Measurements from ENCODE around the gene MARCHF6. TPM values are rescaled to one million over a fixed set of nuclear protein-coding genes. Genes with fewer than 3 reads are reported as not detected.

Gene MARCHF6
- total and polyA plus RNA-seq, 9 of the 15 experiments (the other 6 are each of a cell fraction or from before 2014, with no cell fraction given) = 74.1 to 456 (median 116) TPM

DNA sequence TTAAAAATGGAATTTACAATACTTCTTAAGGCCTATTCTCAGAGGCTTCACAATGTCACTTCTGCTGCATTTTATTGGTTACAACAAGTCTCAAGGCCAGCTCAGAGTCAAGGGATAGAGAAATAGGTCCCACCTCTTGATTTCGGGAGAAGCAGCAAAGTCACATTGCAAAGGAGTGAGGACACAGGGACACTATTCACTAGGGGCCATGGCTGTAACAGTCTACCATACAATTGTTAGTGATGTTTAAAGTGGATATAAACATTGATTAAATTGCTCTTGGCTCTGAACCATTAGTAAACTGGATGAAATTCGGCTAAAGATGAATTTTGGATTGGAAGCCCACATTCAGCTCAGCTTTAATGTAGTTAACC is 24.1 kb upstream of the MARCHF6 start:
- H3K4me1 ChIP-seq (replicated peaks in 1 of 2; ENCODE audit: control insufficient read depth in 2 of 2, insufficient read depth in 2 of 2, low read length in 2 of 2) = peaks cover 13 to 15% of the 10 kb centered on the region in 2 experiments
- H3K27ac ChIP-seq (ENCODE audit: extremely low read depth, low read depth, low read length) = no peak overlapping the region
- H3K79me2 ChIP-seq (ENCODE audit: control insufficient read depth, insufficient read depth, low read length) = no peaks in the 10 kb centered on the region
- no peaks in the 10 kb centered on the region for H3K36me3 ChIP-seq (ENCODE audit: control insufficient read depth, insufficient read depth, low read length)
- FAIRE-seq (no peak), ATAC-seq (no peak), DNase-seq (ENCODE audit: extremely low read depth in 1 of 4, low spot score in 3 of 4) (no peak)
- in situ Hi-C loops (cut with MboI) = no loop called here
- BruUV-seq (replicated peaks) = no TSS peak
- H4K20me1 ChIP-seq (replicated peaks; ENCODE audit: control insufficient read depth, insufficient read depth, low read length) = no peaks in the 10 kb centered on the region
- no peaks in the 10 kb centered on the region; the same call in 1 of the 2 replicates for H3K9me3 ChIP-seq (replicated peaks; ENCODE audit: control insufficient read depth, insufficient read depth, low read depth, low read length)
- intact Hi-C loops (cut with micrococcal nuclease) = no loop called here
- TF ChIP-seq ZNF785 (CRISPR knock-in tag; IDR thresholded peaks at IDR 0.05) = no peak
- TF ChIP-seq, protein P1, sequence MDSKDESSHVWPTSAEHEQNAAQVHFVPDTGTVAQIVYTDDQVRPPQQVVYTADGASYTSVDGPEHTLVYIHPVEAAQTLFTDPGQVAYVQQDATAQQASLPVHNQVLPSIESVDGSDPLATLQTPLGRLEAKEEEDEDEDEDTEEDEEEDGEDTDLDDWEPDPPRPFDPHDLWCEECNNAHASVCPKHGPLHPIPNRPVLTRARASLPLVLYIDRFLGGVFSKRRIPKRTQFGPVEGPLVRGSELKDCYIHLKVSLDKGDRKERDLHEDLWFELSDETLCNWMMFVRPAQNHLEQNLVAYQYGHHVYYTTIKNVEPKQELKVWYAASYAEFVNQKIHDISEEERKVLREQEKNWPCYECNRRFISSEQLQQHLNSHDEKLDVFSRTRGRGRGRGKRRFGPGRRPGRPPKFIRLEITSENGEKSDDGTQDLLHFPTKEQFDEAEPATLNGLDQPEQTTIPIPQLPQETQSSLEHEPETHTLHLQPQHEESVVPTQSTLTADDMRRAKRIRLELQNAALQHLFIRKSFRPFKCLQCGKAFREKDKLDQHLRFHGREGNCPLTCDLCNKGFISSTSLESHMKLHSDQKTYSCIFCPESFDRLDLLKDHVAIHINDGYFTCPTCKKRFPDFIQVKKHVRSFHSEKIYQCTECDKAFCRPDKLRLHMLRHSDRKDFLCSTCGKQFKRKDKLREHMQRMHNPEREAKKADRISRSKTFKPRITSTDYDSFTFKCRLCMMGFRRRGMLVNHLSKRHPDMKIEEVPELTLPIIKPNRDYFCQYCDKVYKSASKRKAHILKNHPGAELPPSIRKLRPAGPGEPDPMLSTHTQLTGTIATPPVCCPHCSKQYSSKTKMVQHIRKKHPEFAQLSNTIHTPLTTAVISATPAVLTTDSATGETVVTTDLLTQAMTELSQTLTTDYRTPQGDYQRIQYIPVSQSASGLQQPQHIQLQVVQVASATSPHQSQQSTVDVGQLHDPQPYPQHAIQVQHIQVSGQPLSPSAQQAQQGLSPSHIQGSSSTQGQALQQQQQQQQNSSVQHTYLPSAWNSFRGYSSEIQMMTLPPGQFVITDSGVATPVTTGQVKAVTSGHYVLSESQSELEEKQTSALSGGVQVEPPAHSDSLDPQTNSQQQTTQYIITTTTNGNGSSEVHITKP (IDR thresholded peaks at IDR 0.05; ENCODE audit: partially characterized antibody) = no peak
- no peak for TF ChIP-seq NRF1 (conservative IDR thresholded peaks at IDR 0.05 in 1 of 2, IDR thresholded peaks at IDR 0.05 in 1 of 2)
- no peak for TF ChIP-seq GABPB2 (CRISPR knock-in tag; conservative IDR thresholded peaks at IDR 0.05)
- TF ChIP-seq CAMTA2 (CRISPR knock-in tag; conservative IDR thresholded peaks at IDR 0.05) = no peak
- no peak for TF ChIP-seq NCOR1 (IDR thresholded peaks at IDR 0.05)
- no peak for TF ChIP-seq ZNF197 (CRISPR knock-in tag; IDR thresholded peaks at IDR 0.05; ENCODE audit: low read depth)
- TF ChIP-seq, protein P2, sequence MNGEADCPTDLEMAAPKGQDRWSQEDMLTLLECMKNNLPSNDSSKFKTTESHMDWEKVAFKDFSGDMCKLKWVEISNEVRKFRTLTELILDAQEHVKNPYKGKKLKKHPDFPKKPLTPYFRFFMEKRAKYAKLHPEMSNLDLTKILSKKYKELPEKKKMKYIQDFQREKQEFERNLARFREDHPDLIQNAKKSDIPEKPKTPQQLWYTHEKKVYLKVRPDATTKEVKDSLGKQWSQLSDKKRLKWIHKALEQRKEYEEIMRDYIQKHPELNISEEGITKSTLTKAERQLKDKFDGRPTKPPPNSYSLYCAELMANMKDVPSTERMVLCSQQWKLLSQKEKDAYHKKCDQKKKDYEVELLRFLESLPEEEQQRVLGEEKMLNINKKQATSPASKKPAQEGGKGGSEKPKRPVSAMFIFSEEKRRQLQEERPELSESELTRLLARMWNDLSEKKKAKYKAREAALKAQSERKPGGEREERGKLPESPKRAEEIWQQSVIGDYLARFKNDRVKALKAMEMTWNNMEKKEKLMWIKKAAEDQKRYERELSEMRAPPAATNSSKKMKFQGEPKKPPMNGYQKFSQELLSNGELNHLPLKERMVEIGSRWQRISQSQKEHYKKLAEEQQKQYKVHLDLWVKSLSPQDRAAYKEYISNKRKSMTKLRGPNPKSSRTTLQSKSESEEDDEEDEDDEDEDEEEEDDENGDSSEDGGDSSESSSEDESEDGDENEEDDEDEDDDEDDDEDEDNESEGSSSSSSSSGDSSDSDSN (IDR thresholded peaks at IDR 0.05; ENCODE audit: borderline replicate concordance in 1 of 2, low read depth in 2 of 2, low read length in 2 of 2) = no peak
- TF ChIP-seq SAP30 (IDR thresholded peaks at IDR 0.05; ENCODE audit: borderline replicate concordance, insufficient read depth, low read depth, low read length, poor library complexity, severe bottlenecking) = no peak
- TF ChIP-seq HDAC2 (IDR thresholded peaks at IDR 0.05) = no peak
- no peak for TF ChIP-seq SMARCC2 (IDR thresholded peaks at IDR 0.05; ENCODE audit: low read depth)
- no peak for TF ChIP-seq SIX5 (IDR thresholded peaks at IDR 0.05; ENCODE audit: borderline replicate concordance in 1 of 2, insufficient read depth in 1 of 2, low read depth in 1 of 2, low read length in 2 of 2)
- no peak for TF ChIP-seq FUS (optimal IDR thresholded peaks at IDR 0.05; ENCODE audit: low read depth, low read length)
- no peak for TF ChIP-seq MYNN (IDR thresholded peaks at IDR 0.05)
- TF ChIP-seq MYNN (CRISPR knock-in tag; IDR thresholded peaks at IDR 0.05) = no peak
- TF ChIP-seq, protein P3, sequence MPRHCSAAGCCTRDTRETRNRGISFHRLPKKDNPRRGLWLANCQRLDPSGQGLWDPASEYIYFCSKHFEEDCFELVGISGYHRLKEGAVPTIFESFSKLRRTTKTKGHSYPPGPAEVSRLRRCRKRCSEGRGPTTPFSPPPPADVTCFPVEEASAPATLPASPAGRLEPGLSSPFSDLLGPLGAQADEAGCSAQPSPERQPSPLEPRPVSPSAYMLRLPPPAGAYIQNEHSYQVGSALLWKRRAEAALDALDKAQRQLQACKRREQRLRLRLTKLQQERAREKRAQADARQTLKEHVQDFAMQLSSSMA (CRISPR knock-in tag; IDR thresholded peaks at IDR 0.05) = no peak
- H3K4me2 ChIP-seq (ENCODE audit: insufficient read depth, low read length) = no peak overlapping the region
- no peak overlapping the region for H3K4me3 ChIP-seq
- no peaks in the 10 kb centered on the region for H3K27me3 ChIP-seq (ENCODE audit: control insufficient read depth in 2 of 2, insufficient read depth in 2 of 2, low read length in 2 of 2)
- 39% methylated on average over 2 of the region's 2 CpGs for WGBS (ENCODE audit: insufficient coverage, low coverage, missing lambda C conversion rate)
- POLR2A ChIA-PET = interaction anchor here (0.5 to 2.6 kb wide), 8 partner anchors 10 to 36 kb away, joined by 3 to 12 read pairs (median 6); partner anchors contain the start of gene MARCHF6
- no peak overlapping the region for H2AFZ ChIP-seq (ENCODE audit: low read depth, low read length)
- no peaks in the 10 kb centered on the region for H3K9me1 ChIP-seq (ENCODE audit: control insufficient read depth, insufficient read depth, low read length)
- CTCF ChIA-PET (ENCODE audit: low intra/inter-chr PET ratio) = no interaction called here
- no peak overlapping the region for H3K9ac ChIP-seq (ENCODE audit: insufficient read depth in 1 of 2, low read depth in 2 of 2, low read length in 2 of 2)
